HL-60/S4 treated with phorbol 12-myristate 13-acetate at 8.2 ng/mL for 4 days and 3 days (cell line): Measurements from ENCODE around the gene FBN1.

Experiments
- in situ Hi-C: fragments of 300-500 bp; cut with MboI; formaldehyde crosslinking; loops from 2 replicates; pipeline ENCODE4 v1.15.0; 2022; ENCODE audit warnings: low sequenced_read_pairs

The FBN1 gene

GRCh38 chr15:48522123-48522522 lies 123.4 kb downstream of the FBN1 start:
- in situ Hi-C loops, result no loop called here

GRCh38 chr15:48520376-48521155 lies 124.9 kb downstream of the FBN1 start:
- in situ Hi-C loops, result no loop called here

GRCh38 chr15:48516121-48516520 lies 129.4 kb downstream of the FBN1 start:
- in situ Hi-C loops, result no loop called here

GRCh38 chr15:48515500-48515899 lies 130.0 kb downstream of the FBN1 start:
- in situ Hi-C loops, result no loop called here

- in situ Hi-C loops, result no loop called here
Observed at GRCh38 chr15:48514103-48514816, 131.2 kb downstream of the FBN1 start.

GRCh38 chr15:48510976-48511375 lies 134.5 kb downstream of the FBN1 start:
- in situ Hi-C loops, result no loop called here

- in situ Hi-C loops, result no loop called here
Observed at GRCh38 chr15:48507416-48508065, 138.0 kb downstream of the FBN1 start.

- in situ Hi-C loops, result no loop called here
Observed at GRCh38 chr15:48505067-48505466, 140.4 kb downstream of the FBN1 start.

- in situ Hi-C loops, result no loop called here
Observed at GRCh38 chr15:48501208-48501607, 144.3 kb downstream of the FBN1 start.

GRCh38 chr15:48500595-48500994 lies 144.9 kb downstream of the FBN1 start:
- in situ Hi-C loops, result no loop called here

- in situ Hi-C loops, result no loop called here
Observed at GRCh38 chr15:48499978-48500377, 145.5 kb downstream of the FBN1 start.

- in situ Hi-C loops, result no loop called here
Observed at GRCh38 chr15:48498828-48499227, 146.7 kb downstream of the FBN1 start.

- in situ Hi-C loops, result no loop called here
Observed at GRCh38 chr15:48494631-48495030, 150.9 kb downstream of the FBN1 start.

GRCh38 chr15:48493763-48494225 lies 151.7 kb downstream of the FBN1 start:
- in situ Hi-C loops, result no loop called here

GRCh38 chr15:48493084-48493762 lies 152.3 kb downstream of the FBN1 start:
- in situ Hi-C loops, result no loop called here

GRCh38 chr15:48486228-48486627 lies 159.3 kb downstream of the FBN1 start:
- in situ Hi-C loops, result no loop called here

- in situ Hi-C loops, result no loop called here
Observed at GRCh38 chr15:48481802-48482201, 163.7 kb downstream of the FBN1 start.

GRCh38 chr15:48479751-48480150 lies 165.8 kb downstream of the FBN1 start:
- in situ Hi-C loops, result no loop called here

- in situ Hi-C loops, result no loop called here
Observed at GRCh38 chr15:48478581-48478980, 166.9 kb downstream of the FBN1 start.

- in situ Hi-C loops, result no loop called here
Observed at GRCh38 chr15:48477795-48478360, 167.6 kb downstream of the FBN1 start.
